Astrocyte (in vitro differentiated cells and primary cell): Measurements from ENCODE around the gene KRAS. TPM values are rescaled to one million over a fixed set of nuclear protein-coding genes. Genes with fewer than 3 reads are reported as not detected.

ENCODE experiments used
- DNase-seq: peaks from one replicate; pipeline ENCODE4 v3.0.0-alpha.2; 2010; ENCODE audit warnings: low read depth
- FAIRE-seq: peaks from 2 replicates; lab custom pipeline; 2011; peaks lifted over from hg19 to GRCh38; lab: Jason Lieb, UNC
- H2AFZ ChIP-seq: 2 replicates; pipeline ENCODE4 v1.6.0; 2012; ENCODE audit warnings: low read depth, low read length, inconsistent platforms
- H3K27ac ChIP-seq: 2 replicates; pipeline ENCODE4 v1.5.1; 2011; ENCODE audit warnings: low read depth, low read length, inconsistent platforms
- H3K27me3 ChIP-seq: 2 replicates; pipeline ENCODE4 v1.6.0; 2011; ENCODE audit warnings: low read length, inconsistent platforms; ENCODE audit not compliant: insufficient read depth
- H3K36me3 ChIP-seq: 2 replicates; pipeline ENCODE4 v1.5.1; 2011; ENCODE audit warnings: low read length, inconsistent platforms; ENCODE audit not compliant: insufficient read depth
- H3K4me1 ChIP-seq: 2 replicates; pipeline ENCODE4 v1.5.1; 2011; ENCODE audit warnings: low read length, inconsistent platforms; ENCODE audit not compliant: insufficient read depth
- H3K4me2 ChIP-seq: 2 replicates; pipeline ENCODE4 v1.6.0; 2012; ENCODE audit warnings: low read length, inconsistent platforms
- H3K4me3 ChIP-seq: 2 replicates; pipeline ENCODE4 v1.5.1; 2011; ENCODE audit warnings: low read depth, mild to moderate bottlenecking, low read length, inconsistent platforms; ENCODE audit not compliant: insufficient read depth
- H3K79me2 ChIP-seq: 2 replicates; pipeline ENCODE4 v1.6.0; 2012; ENCODE audit warnings: mild to moderate bottlenecking, low read length, inconsistent platforms; ENCODE audit not compliant: insufficient read depth
- H3K9ac ChIP-seq: 2 replicates; pipeline ENCODE4 v1.6.0; 2012; ENCODE audit warnings: mild to moderate bottlenecking, low read length, inconsistent platforms
- H3K9me3 ChIP-seq: 2 replicates; pipeline ENCODE4 v1.5.1; 2012; ENCODE audit warnings: low read depth, mild to moderate bottlenecking, low read length, inconsistent platforms; ENCODE audit not compliant: insufficient read depth
- H4K20me1 ChIP-seq: 2 replicates; pipeline ENCODE4 v1.6.0; 2012; ENCODE audit warnings: low read length, inconsistent platforms; ENCODE audit not compliant: insufficient read depth
- H3K27ac Mint-ChIP-seq: one replicate; pipeline ENCODE4 v1.8.0; 2021; ENCODE audit warnings: mild to moderate bottlenecking, mixed read lengths; ENCODE audit not compliant: unreplicated experiment
- H3K27me3 Mint-ChIP-seq: one replicate; pipeline ENCODE4 v1.8.0; 2021; ENCODE audit warnings: low read depth, mixed read lengths; ENCODE audit not compliant: unreplicated experiment
- H3K36me3 Mint-ChIP-seq: one replicate; pipeline ENCODE4 v1.8.0; 2021; ENCODE audit warnings: low read depth, mixed read lengths; ENCODE audit not compliant: unreplicated experiment
- H3K4me1 Mint-ChIP-seq: one replicate; pipeline ENCODE4 v1.8.0; 2021; ENCODE audit warnings: low read depth, mixed read lengths; ENCODE audit not compliant: unreplicated experiment
- H3K4me3 Mint-ChIP-seq: one replicate; pipeline ENCODE4 v1.8.0; 2021; ENCODE audit warnings: mild to moderate bottlenecking, moderate library complexity, mixed read lengths; ENCODE audit not compliant: unreplicated experiment
- H3K9me3 Mint-ChIP-seq: one replicate; pipeline ENCODE4 v1.8.0; 2021; ENCODE audit warnings: mild to moderate bottlenecking, mixed read lengths; ENCODE audit not compliant: unreplicated experiment
- EZH2 ChIP-seq: IDR thresholded peaks from 2 replicates; pipeline ENCODE4 v1.6.1; 2012; ENCODE audit warnings: mild to moderate bottlenecking, low read length, inconsistent platforms; ENCODE audit not compliant: insufficient read depth
- total RNA-seq: library from RNA; stranded (reverse); gene quantifications from 2 replicates; pipeline ENCODE4 v1.2.1, GENCODE V29; 2021
- TF ChIP-seq, protein P1 (sequence below): IDR thresholded peaks from 2 replicates; pipeline ENCODE4 v1.5.1; 2011; ENCODE audit warnings: low read depth, mild to moderate bottlenecking, inconsistent platforms, low read length, moderate library complexity; ENCODE audit not compliant: insufficient read depth

The KRAS gene
- total RNA-seq, 1 donor from 2014 or later, result 40.3 TPM

DNA sequence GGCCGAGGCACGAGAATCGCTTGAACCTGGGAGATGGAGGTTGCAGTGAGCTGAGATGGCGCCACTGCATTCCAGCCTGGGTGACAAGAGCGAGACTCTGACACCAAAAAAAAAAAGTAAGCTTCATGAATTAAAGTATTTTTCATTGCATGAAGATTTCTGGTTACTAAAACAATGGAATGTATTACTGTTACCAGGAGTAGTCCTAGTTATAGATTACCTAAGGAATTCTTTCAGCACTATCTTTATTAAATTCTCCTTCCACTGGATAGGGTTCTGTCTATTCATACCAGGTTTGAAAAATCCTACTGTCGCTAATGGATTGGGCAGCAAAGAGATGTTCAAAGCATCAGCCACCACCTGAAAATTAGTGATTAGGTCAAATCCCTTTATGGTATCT lies 43.3 kb downstream of the KRAS start:
- Mint-ChIP-seq H3K36me3 (no peaks in the 10 kb centered on the region), H3K27ac (no peak overlapping the region), H3K27me3 (no peaks in the 10 kb centered on the region), H3K4me1 (no peaks in the 10 kb centered on the region), H3K9me3 (no peaks in the 10 kb centered on the region), H3K4me3 (no peak overlapping the region)
- H2AFZ ChIP-seq, result no peak overlapping the region
- no peak overlapping the region for H3K4me2 ChIP-seq
- no peak overlapping the region for H3K4me3 ChIP-seq
- no peaks in the 10 kb centered on the region for H3K27me3 ChIP-seq
- peaks cover under 1% of the 10 kb centered on the region for H4K20me1 ChIP-seq
- H3K79me2 ChIP-seq, result no peaks in the 10 kb centered on the region
- no peak overlapping the region for H3K27ac ChIP-seq
- H3K36me3 ChIP-seq, result peaks cover 18% of the 10 kb centered on the region
- H3K9me3 ChIP-seq, result no peaks in the 10 kb centered on the region
- H3K9ac ChIP-seq, result no peak overlapping the region
- DNase-seq (no peak), FAIRE-seq (no peak)
- TF ChIP-seq EZH2, result no peak
- TF ChIP-seq, protein P1, sequence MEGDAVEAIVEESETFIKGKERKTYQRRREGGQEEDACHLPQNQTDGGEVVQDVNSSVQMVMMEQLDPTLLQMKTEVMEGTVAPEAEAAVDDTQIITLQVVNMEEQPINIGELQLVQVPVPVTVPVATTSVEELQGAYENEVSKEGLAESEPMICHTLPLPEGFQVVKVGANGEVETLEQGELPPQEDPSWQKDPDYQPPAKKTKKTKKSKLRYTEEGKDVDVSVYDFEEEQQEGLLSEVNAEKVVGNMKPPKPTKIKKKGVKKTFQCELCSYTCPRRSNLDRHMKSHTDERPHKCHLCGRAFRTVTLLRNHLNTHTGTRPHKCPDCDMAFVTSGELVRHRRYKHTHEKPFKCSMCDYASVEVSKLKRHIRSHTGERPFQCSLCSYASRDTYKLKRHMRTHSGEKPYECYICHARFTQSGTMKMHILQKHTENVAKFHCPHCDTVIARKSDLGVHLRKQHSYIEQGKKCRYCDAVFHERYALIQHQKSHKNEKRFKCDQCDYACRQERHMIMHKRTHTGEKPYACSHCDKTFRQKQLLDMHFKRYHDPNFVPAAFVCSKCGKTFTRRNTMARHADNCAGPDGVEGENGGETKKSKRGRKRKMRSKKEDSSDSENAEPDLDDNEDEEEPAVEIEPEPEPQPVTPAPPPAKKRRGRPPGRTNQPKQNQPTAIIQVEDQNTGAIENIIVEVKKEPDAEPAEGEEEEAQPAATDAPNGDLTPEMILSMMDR, result no peak
- H3K4me1 ChIP-seq, result no peaks in the 10 kb centered on the region

DNA sequence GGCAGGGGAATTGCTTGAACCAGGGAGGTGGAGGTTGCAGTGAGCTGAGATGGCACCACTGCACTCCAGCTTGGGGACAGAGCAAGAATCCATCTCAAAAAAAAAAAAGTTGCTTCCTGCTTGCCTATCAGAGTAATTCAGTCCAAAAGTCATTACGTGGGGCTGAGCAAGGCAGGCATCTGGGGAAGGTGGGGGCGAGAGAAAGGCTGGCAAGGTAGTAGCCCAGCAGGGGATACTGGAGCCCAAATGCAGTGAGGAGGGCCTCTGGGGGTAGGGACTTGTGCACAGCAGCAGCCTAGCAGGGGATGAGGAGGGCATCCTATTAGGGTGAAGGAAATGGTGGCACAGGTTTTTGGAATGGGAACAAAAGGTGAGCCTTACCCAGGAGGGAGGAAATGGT lies 48.6 kb downstream of the KRAS start:
- Histone ChIP-seq H3K9me3 (no peaks in the 10 kb centered on the region), H3K36me3 (peaks cover 9% of the 10 kb centered on the region), H4K20me1 (peaks cover 4% of the 10 kb centered on the region), H3K79me2 (no peaks in the 10 kb centered on the region), H2AFZ (no peak overlapping the region), H3K4me1 (peaks cover 10% of the 10 kb centered on the region), H3K27ac (no peak overlapping the region), H3K4me3 (no peak overlapping the region), H3K27me3 (no peaks in the 10 kb centered on the region), H3K9ac (no peak overlapping the region), H3K4me2 (no peak overlapping the region)
- no peak for DNase-seq
- Mint-ChIP-seq H3K27me3 (no peaks in the 10 kb centered on the region), H3K9me3 (no peaks in the 10 kb centered on the region), H3K27ac (no peak overlapping the region), H3K4me3 (no peak overlapping the region), H3K36me3 (peaks cover 2% of the 10 kb centered on the region), H3K4me1 (peaks cover 12% of the 10 kb centered on the region)
- FAIRE-seq, result no peak
- TF ChIP-seq, protein P1, result no peak
- no peak for TF ChIP-seq EZH2

DNA sequence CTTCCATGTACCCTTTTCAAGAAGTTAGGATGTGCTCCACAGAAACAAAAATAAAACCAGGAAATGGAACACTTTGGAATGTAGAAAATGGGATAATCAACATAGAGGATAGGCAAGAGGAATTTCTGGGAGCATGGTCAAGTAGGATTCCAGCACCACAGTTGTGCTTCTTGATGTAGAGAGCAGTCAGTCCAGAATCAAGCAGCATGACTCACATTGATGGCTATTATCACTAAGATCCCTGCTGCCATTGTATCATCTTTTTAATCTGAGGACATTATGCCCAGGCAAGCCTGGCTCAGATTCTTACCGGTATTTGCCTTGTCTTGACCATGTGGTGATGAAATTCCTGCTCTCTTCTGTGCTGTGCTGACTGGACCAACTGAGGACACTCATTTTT lies 50.0 kb downstream of the KRAS start:
- H3K4me1 Mint-ChIP-seq, result peaks cover 17% of the 10 kb centered on the region
- no peak for TF ChIP-seq EZH2
- TF ChIP-seq, protein P1, result no peak
- Histone ChIP-seq H3K4me3 (no peak overlapping the region), H3K4me1 (peaks cover 14% of the 10 kb centered on the region), H3K27me3 (no peaks in the 10 kb centered on the region), H3K79me2 (peaks cover 9% of the 10 kb centered on the region), H3K27ac (no peak overlapping the region), H2AFZ (no peak overlapping the region), H3K4me2 (peak overlapping the region; percentile 14), H3K9me3 (no peaks in the 10 kb centered on the region), H3K36me3 (peaks cover 5% of the 10 kb centered on the region), H3K9ac (no peak overlapping the region), H4K20me1 (peaks cover 4% of the 10 kb centered on the region)
- no peaks in the 10 kb centered on the region for H3K9me3 Mint-ChIP-seq
- H3K27me3 Mint-ChIP-seq, result no peaks in the 10 kb centered on the region
- FAIRE-seq, result peak; percentile 94
- no peak overlapping the region for H3K27ac Mint-ChIP-seq
- peaks cover 2% of the 10 kb centered on the region for H3K36me3 Mint-ChIP-seq
- peak; percentile 82 for DNase-seq
- H3K4me3 Mint-ChIP-seq, result no peak overlapping the region
